ENCODE measurements around the gene RASGRP4.

RASGRP4 gene

DNA sequence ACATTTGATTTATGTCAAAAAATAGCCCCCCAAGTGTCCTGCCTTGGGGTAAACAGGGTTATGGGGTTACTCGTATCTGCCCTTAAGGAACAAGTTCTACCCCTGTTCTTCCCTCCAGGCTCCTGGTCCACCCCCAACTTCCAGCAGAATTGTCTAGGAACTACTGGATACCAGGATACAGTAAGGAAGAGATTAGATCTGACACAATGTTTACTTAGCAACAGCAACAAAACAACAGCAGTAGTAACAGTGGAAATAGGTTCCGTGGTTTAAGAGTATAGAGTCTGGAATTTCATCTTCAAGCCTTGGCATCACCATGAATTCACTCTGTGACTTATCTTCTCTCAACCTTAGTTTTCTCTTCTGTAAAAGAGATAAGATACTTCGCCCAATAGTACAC is 24.9 kb downstream of the RASGRP4 start:
- H3K27ac ChIP-seq (ENCODE audit: low read length): no peak overlapping the region
- no peak overlapping the region for H3K4me3 ChIP-seq (ENCODE audit: low read length in 2 of 2)
- H3K9me3 ChIP-seq (ENCODE audit: control insufficient read depth in 2 of 2, low read length in 2 of 2): no peaks in the 10 kb centered on the region
- H3K9ac ChIP-seq (ENCODE audit: low read length in 2 of 2): no peak overlapping the region
- peaks cover 38 to 41% of the 10 kb centered on the region in 2 donors for H3K27me3 ChIP-seq (ENCODE audit: control insufficient read depth in 1 of 2, insufficient read depth in 2 of 2, low read length in 2 of 2)
- peaks cover 3% of the 10 kb centered on the region for H3K4me1 ChIP-seq (ENCODE audit: control insufficient read depth, insufficient read depth, low read length)
- peaks cover 0 to 4% of the 10 kb centered on the region in 2 donors for H3K36me3 ChIP-seq (ENCODE audit: control insufficient read depth in 2 of 2, insufficient read depth in 2 of 2, low read length in 2 of 2)

DNA sequence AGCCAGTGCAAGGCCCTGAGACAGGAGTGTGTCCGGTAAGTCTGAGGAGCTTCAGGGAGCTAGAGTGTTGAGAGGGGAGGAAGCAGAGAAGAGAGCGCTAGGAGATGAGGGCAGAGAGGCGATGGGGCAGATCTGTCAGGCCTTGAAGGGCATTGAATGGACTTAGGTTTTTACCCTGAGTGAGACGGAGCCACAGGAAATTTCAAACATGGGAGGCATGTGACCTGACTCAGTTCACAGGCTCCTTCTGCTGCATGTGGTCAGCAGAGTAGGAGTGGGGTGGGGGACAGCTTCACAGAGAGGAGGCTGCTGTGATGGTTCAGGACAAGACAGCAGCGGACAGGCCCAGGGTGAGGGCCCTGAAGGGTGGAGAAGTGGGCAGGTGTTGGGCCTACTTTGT is 25.7 kb downstream of the RASGRP4 start:
- Histone ChIP-seq H3K27me3 (ENCODE audit: control insufficient read depth in 1 of 2, insufficient read depth in 2 of 2, low read length in 2 of 2) (peaks cover 39 to 44% of the 10 kb centered on the region in 2 donors), H3K4me1 (ENCODE audit: control insufficient read depth, insufficient read depth, low read length) (peaks cover 3% of the 10 kb centered on the region), H3K9ac (ENCODE audit: low read length in 2 of 2) (no peak overlapping the region), H3K36me3 (ENCODE audit: control insufficient read depth in 2 of 2, insufficient read depth in 2 of 2, low read length in 2 of 2) (peaks cover 0 to 3% of the 10 kb centered on the region in 2 donors), H3K27ac (ENCODE audit: low read length) (no peak overlapping the region), H3K4me3 (ENCODE audit: low read length in 2 of 2) (no peak overlapping the region), H3K9me3 (ENCODE audit: control insufficient read depth in 2 of 2, low read length in 2 of 2) (no peaks in the 10 kb centered on the region)

DNA sequence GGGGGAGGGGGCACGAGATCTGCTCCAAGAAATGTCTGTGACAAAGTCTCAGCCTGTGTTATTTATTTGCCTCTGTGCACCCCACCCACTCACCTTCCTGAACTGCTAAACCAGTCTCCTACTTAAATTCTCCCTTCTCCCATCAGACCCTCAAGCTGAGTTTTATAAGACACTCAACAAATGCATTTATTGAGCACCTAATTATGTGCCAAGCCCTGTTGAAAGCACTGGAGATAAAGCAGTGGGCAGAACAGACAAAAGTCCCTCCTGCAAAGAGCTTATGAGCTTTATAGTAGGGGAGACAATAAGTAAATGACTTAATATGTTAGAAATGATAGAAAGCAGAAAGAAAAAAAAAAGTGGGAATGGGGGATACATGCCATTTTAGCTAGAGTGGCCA is 26.5 kb downstream of the RASGRP4 start:
- H3K27ac ChIP-seq (ENCODE audit: low read length): no peak overlapping the region
- H3K4me3 ChIP-seq (ENCODE audit: low read length in 2 of 2): no peak overlapping the region
- no peaks in the 10 kb centered on the region for H3K36me3 ChIP-seq (ENCODE audit: control insufficient read depth in 2 of 2, insufficient read depth in 2 of 2, low read length in 2 of 2)
- H3K9me3 ChIP-seq (ENCODE audit: control insufficient read depth in 2 of 2, low read length in 2 of 2): no peaks in the 10 kb centered on the region
- peaks cover 46 to 51% of the 10 kb centered on the region in 2 donors for H3K27me3 ChIP-seq (ENCODE audit: control insufficient read depth in 1 of 2, insufficient read depth in 2 of 2, low read length in 2 of 2)
- no peak overlapping the region for H3K9ac ChIP-seq (ENCODE audit: low read length in 2 of 2)
- peaks cover 3% of the 10 kb centered on the region for H3K4me1 ChIP-seq (ENCODE audit: control insufficient read depth, insufficient read depth, low read length)

DNA sequence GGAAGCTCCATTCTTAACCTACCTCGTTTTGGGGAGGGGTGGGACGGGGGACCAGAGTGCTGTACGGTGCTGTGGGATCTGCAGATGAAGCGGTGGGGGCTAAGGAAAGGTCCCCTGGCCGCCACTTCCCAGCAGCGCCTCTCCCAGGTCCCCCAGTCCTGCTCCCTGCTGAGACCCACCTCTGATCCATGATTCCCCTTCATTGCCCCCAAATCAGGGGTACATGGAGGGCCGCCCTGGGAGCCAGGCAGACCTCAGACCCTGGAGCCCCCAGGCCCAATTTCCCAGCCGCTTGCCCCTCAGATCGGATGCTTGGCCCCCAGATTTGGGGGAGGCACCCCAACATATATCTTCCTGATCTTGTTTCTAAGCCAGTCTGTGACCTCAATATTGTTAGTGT is 26.9 kb downstream of the RASGRP4 start:
- H3K36me3 ChIP-seq (ENCODE audit: control insufficient read depth in 2 of 2, insufficient read depth in 2 of 2, low read length in 2 of 2): no peaks in the 10 kb centered on the region
- no peaks in the 10 kb centered on the region for H3K9me3 ChIP-seq (ENCODE audit: control insufficient read depth in 2 of 2, low read length in 2 of 2)
- no peak overlapping the region for H3K4me3 ChIP-seq (ENCODE audit: low read length in 2 of 2)
- H3K4me1 ChIP-seq (ENCODE audit: control insufficient read depth, insufficient read depth, low read length): peaks cover 3% of the 10 kb centered on the region
- no peak overlapping the region for H3K27ac ChIP-seq (ENCODE audit: low read length)
- H3K27me3 ChIP-seq (ENCODE audit: control insufficient read depth in 1 of 2, insufficient read depth in 2 of 2, low read length in 2 of 2): peaks cover 50 to 56% of the 10 kb centered on the region in 2 donors
- no peak overlapping the region for H3K9ac ChIP-seq (ENCODE audit: low read length in 2 of 2)

DNA sequence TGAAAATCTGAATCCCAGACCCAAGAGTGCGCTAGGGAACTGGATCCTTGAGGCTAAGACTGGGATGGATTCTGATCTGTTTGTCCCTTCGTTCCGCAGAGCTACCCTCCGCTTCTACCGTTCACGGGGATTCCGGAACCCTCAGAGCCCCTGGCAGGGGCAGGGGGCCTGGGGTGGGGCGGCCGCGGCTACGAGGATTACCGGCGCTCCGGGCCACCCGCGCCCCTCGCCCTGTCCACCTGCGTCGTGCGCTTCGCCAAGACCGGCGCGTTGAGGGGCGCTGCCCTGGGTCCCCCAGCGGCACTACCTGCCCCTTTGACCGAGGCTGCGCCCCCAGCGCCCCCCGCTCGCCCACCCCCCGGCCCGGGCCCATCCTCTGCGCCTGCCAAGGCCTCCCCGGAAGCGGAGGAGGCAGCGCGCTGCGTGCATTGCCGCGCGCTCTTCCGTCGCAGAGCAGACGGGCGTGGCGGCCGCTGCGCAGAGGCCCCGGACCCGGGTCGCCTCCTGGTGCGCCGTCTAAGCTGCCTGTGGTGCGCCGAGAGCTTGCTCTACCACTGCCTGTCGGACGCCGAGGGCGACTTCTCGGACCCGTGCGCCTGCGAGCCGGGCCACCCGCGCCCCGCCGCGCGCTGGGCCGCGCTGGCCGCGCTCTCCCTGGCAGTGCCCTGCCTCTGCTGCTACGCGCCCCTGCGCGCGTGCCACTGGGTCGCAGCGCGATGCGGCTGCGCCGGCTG is 30.5 kb downstream of the RASGRP4 start:
- H3K4me1 ChIP-seq (ENCODE audit: control insufficient read depth, insufficient read depth, low read length): no peaks in the 10 kb centered on the region
- H3K9me3 ChIP-seq (ENCODE audit: control insufficient read depth in 2 of 2, low read length in 2 of 2): no peaks in the 10 kb centered on the region
- H3K9ac ChIP-seq (ENCODE audit: low read length in 2 of 2): no peak overlapping the region
- H3K36me3 ChIP-seq (ENCODE audit: control insufficient read depth in 2 of 2, insufficient read depth in 2 of 2, low read length in 2 of 2): no peaks in the 10 kb centered on the region
- no peak overlapping the region for H3K4me3 ChIP-seq (ENCODE audit: low read length in 2 of 2)
- no peak overlapping the region for H3K27ac ChIP-seq (ENCODE audit: low read length)
- H3K27me3 ChIP-seq (ENCODE audit: control insufficient read depth in 1 of 2, insufficient read depth in 2 of 2, low read length in 2 of 2): peaks cover 42 to 57% of the 10 kb centered on the region in 2 donors

DNA sequence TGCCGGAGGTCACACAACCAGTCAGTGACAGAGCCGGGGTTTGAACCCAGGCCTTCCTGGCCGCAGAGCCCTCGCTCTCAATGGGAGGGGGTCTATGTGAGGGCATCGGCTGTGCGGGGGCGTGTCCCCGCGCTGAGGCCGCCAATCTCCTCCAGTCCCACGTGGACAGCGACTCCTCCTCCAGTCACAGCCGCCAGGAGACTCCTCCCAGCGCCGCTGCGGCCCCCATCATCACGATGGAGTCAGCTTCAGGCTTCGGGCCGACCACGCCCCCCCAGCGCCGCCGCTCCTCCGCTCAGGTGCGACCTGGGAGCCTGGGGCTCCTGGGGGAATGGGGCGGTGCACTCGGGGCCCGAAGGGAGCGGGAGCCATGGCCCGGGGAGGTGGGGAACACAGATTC is 31.5 kb downstream of the RASGRP4 start:
- Histone ChIP-seq H3K9me3 (ENCODE audit: control insufficient read depth in 2 of 2, low read length in 2 of 2) (no peaks in the 10 kb centered on the region), H3K36me3 (ENCODE audit: control insufficient read depth in 2 of 2, insufficient read depth in 2 of 2, low read length in 2 of 2) (no peaks in the 10 kb centered on the region), H3K27ac (ENCODE audit: low read length) (no peak overlapping the region), H3K4me1 (ENCODE audit: control insufficient read depth, insufficient read depth, low read length) (no peaks in the 10 kb centered on the region), H3K27me3 (ENCODE audit: control insufficient read depth in 1 of 2, insufficient read depth in 2 of 2, low read length in 2 of 2) (peaks cover 36 to 46% of the 10 kb centered on the region in 2 donors), H3K9ac (ENCODE audit: low read length in 2 of 2) (no peak overlapping the region), H3K4me3 (ENCODE audit: low read length in 2 of 2) (no peak overlapping the region)

DNA sequence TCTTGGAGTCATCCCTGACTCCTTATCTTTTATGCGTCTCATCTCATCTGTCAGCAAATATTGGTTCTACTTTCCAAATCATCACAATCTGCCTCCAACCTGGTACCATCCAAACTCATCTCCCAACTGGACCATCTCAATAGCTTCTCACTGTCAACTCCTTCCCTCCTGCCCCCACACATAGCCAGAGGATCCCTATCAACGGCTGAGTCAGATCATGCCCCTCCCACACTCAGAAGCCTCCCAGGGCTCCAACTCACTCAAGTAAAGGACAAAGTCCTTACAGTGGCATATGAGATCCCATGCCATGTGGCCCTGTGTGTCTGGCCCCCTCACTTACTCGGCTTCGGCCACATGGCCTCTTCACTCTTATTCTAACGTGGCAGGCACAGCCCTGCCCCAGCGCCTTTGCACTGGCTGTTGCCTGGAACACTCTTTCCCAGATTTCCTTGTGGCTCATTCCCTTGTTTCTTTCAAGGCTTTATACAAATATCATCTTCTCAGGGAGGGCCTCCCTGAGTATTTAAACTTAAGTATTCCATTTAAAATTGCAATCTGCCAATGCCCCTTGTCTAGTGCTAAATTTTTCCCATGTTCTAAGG is 33.2 kb downstream of the RASGRP4 start:
- H3K9ac ChIP-seq (ENCODE audit: low read length in 2 of 2): no peak overlapping the region
- H3K27ac ChIP-seq (ENCODE audit: low read length): no peak overlapping the region
- H3K36me3 ChIP-seq (ENCODE audit: control insufficient read depth in 2 of 2, insufficient read depth in 2 of 2, low read length in 2 of 2): no peaks in the 10 kb centered on the region
- H3K9me3 ChIP-seq (ENCODE audit: control insufficient read depth in 2 of 2, low read length in 2 of 2): no peaks in the 10 kb centered on the region
- H3K4me1 ChIP-seq (ENCODE audit: control insufficient read depth, insufficient read depth, low read length): peaks cover 12% of the 10 kb centered on the region
- H3K4me3 ChIP-seq (ENCODE audit: low read length in 2 of 2): no peak overlapping the region
- peaks cover 29 to 35% of the 10 kb centered on the region in 2 donors for H3K27me3 ChIP-seq (ENCODE audit: control insufficient read depth in 1 of 2, insufficient read depth in 2 of 2, low read length in 2 of 2)

DNA sequence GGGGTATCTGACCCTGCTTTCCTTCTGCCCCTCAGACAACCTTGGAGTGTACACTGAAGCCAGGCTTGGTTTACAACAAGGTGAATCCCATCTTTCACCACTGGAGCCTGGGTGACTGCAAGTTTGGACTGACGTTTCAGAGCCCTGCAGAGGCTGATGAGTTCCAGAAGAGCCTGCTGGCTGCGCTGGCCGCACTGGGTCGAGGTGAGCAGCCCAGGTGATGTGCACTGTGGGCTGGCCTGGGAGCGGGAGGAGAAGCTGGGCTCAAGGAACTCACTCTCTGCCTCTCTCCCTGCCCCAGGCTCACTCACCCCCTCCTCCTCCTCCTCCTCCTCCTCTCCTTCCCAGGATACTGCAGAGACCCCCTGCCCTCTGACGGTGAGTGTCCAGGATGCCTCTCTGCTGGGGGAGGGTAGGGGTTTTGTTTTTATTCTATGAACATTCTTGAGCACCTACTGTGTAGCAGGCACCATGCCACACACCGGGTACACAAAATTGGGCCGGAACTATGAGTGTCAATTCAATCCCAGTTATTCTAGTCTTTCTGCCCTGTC is 34.0 kb downstream of the RASGRP4 start:
- Histone ChIP-seq H3K36me3 (ENCODE audit: control insufficient read depth in 2 of 2, insufficient read depth in 2 of 2, low read length in 2 of 2) (no peaks in the 10 kb centered on the region), H3K4me3 (ENCODE audit: low read length in 2 of 2) (no peak overlapping the region), H3K27ac (ENCODE audit: low read length) (no peak overlapping the region), H3K9me3 (ENCODE audit: control insufficient read depth in 2 of 2, low read length in 2 of 2) (no peaks in the 10 kb centered on the region), H3K27me3 (ENCODE audit: control insufficient read depth in 1 of 2, insufficient read depth in 2 of 2, low read length in 2 of 2) (peaks cover 25 to 28% of the 10 kb centered on the region in 2 donors), H3K9ac (ENCODE audit: low read length in 2 of 2) (no peak overlapping the region), H3K4me1 (ENCODE audit: control insufficient read depth, insufficient read depth, low read length) (peaks cover 20% of the 10 kb centered on the region)

DNA sequence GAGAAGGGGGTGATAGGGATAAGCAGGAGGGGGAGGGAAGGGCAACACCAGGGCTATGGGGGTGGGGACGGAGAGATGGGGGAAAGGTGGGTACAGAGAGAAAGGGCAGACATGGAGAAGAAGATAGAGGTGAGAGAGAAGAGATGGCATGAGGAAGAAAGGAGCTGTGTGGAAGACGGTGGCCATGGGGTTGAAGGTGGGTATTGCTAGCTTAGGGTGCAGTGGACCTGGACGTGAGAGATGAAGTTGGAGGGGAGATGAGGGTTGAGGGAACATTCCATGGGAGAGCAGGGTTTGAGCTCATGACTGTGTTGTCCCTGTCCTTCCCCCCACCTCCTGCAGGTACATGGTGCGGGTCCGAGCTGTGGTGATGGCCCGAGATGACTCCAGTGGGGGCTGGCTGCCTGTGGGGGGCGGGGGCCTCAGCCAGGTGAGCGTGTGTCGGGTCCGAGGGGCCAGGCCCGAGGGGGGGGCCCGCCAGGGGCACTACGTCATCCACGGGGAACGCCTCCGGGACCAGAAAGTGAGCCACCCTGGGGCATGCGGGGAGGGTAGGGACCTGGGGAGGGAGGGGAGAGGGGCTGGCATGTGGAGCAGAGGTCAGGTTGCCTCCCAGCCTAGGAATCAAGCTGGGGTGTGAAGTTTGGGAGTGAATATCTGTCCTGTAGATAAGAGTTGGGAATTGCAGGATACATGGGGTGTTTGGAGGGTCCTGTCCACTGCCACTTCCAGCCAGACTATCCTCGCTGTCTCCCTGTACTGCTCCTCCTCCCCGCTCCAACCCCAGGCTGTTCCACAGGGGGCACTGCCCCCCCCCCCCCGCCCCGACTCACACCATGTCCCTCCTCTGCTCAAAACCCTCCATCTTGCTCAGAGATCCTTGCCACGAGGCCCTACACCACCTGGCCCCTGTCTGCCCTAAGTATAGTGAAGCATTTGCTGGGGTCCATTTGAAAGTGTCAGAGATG is 35.8 kb downstream of the RASGRP4 start:
- H3K27me3 ChIP-seq (ENCODE audit: control insufficient read depth in 1 of 2, insufficient read depth in 2 of 2, low read length in 2 of 2): peaks cover 20 to 27% of the 10 kb centered on the region in 2 donors
- no peak overlapping the region for H3K4me3 ChIP-seq (ENCODE audit: low read length in 2 of 2)
- no peak overlapping the region for H3K27ac ChIP-seq (ENCODE audit: low read length)
- no peak overlapping the region for H3K9ac ChIP-seq (ENCODE audit: low read length in 2 of 2)
- no peaks in the 10 kb centered on the region for H3K36me3 ChIP-seq (ENCODE audit: control insufficient read depth in 2 of 2, insufficient read depth in 2 of 2, low read length in 2 of 2)
- peaks cover 29% of the 10 kb centered on the region for H3K4me1 ChIP-seq (ENCODE audit: control insufficient read depth, insufficient read depth, low read length)
- no peaks in the 10 kb centered on the region for H3K9me3 ChIP-seq (ENCODE audit: control insufficient read depth in 2 of 2, low read length in 2 of 2)

DNA sequence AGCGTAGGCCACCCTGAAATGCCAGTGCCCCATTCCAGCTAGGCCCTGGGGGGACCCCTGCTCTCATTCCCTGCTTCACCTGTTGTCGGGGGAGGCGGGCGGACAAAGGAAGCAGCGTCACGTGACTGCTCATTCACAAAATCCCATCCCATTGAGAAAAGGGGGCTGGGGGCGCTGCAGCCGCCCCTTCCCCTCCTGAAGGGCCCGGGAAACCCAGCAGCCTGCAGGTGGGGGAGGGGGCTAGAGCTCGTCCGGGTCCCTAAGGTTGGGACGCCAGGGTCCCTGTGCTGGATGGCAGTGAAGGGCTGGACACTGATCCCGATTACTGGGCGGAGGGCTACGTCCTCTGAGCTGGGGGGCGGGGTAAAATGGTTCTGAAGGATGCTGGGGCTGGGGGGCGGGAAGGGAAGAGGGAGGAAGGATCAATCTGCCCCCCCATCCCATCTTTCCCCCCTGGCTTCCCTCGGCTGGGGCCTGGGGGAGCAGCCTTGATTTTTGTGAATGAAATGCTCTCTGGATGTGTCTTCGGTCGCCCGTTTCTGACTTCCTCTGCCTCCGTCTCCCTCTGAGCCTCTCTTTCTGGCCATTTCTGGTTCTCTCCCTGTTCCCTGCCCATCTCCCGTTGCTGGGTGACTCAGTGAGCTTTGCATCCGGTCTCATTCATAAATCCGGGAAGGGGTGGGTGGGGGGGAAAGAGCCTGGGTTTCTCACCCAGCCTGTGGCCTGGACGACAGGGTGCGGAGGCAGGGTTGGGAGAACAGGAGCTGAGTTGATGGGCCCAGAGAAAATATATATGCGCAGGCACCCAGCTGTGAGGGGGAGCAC is 36.7 kb downstream of the RASGRP4 start:
- peaks cover 29% of the 10 kb centered on the region for H3K4me1 ChIP-seq (ENCODE audit: control insufficient read depth, insufficient read depth, low read length)
- peak overlapping the region; percentile 46 to 62 for H3K4me3 ChIP-seq (ENCODE audit: low read length in 2 of 2)
- no peaks in the 10 kb centered on the region for H3K9me3 ChIP-seq (ENCODE audit: control insufficient read depth in 2 of 2, low read length in 2 of 2)
- H3K9ac ChIP-seq (ENCODE audit: low read length in 2 of 2): peak overlapping the region in 1 of 2 donors; percentile 63
- no peak overlapping the region for H3K27ac ChIP-seq (ENCODE audit: low read length)
- peaks cover 18 to 21% of the 10 kb centered on the region in 2 donors for H3K27me3 ChIP-seq (ENCODE audit: control insufficient read depth in 1 of 2, insufficient read depth in 2 of 2, low read length in 2 of 2)
- H3K36me3 ChIP-seq (ENCODE audit: control insufficient read depth in 2 of 2, insufficient read depth in 2 of 2, low read length in 2 of 2): peaks cover 3 to 4% of the 10 kb centered on the region in 2 donors

Measured in stomach smooth muscle (tissue), 2 donors.